A172 (cell line): ENCODE data around the gene ERCC5. TPM values are rescaled to one million over a fixed set of nuclear protein-coding genes. Genes with fewer than 3 reads are reported as not detected.

ENCODE experiments used
- DNase-seq: peaks from one replicate; pipeline ENCODE4 v3.0.0-alpha.2; 2015; ENCODE audit warnings: low spot score
- total RNA-seq: library from RNA; depleted of rRNA; stranded (reverse); fragments of >200 nt; shearing (Covaris generic); gene quantifications from 2 replicates; pipeline ENCODE4 v1.2.3, GENCODE V29; 2014; rRNA removed

ERCC5 gene
- total RNA-seq, 1 experiment from 2014 or later = 52.9 TPM

GRCh38 chr13:102917019-102917418, 71.2 kb downstream of the ERCC5 start:
- DNase-seq = no peak

GRCh38 chr13:102922184-102922583, 76.4 kb downstream of the ERCC5 start:
- DNase-seq = no peak

Other genes with a start within 250 kb of the ERCC5 start
- gene TPP2, start 249.0 kb upstream of the ERCC5 start, total RNA-seq = 48.4 and 86.1 TPM in 2 replicates
- not detected in 2 replicates for gene METTL21C, start 151.0 kb upstream of the ERCC5 start, total RNA-seq
- 56.8 and 68.4 TPM in 2 replicates for gene TEX30, start 72.2 kb upstream of the ERCC5 start, total RNA-seq
- 37.4 and 38.8 TPM in 2 replicates for gene POGLUT2, start 47.1 kb upstream of the ERCC5 start, total RNA-seq
- gene BIVM, start 46.9 kb upstream of the ERCC5 start, total RNA-seq = 31.6 and 31.8 TPM in 2 replicates
- not detected in 2 replicates for gene SLC10A2, start 220.4 kb downstream of the ERCC5 start, total RNA-seq